Measurements from ENCODE around the gene BUB1.

DNA sequence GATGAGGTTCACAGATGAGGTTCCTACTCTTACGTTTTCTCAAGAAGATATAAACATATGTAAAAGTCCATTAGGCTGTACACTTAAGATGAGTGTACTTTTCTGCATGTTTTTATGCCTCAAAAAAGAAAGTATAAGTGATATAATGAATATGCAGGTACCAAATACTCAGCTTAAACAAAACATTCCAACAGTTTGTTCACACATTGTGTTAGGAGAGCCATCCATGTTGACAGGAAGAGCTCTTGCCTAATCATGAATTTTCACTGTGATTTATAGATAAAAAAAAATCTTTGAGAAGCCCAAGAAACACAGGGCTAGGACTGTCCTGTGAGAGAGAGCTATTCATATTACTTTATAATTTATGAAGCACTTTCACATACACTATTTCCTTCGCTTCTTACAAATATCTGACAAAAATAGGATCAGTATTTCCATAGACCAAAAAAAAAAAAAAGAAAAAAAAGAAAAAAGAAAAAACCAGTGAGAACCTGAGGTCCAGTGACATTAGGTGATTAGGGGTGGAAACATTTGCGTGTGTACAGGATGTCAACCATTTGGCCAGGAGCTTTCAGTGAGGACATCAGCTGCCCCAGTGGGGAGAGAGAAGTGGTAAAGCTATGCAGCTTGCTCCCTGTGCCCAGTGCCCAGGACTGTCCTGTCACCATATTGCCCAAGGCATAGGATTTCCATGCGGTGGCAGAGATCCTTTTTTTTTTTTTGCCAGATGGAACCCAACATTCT lies 38.7 kb downstream of the BUB1 start:
- TF ChIP-seq, protein P1, sequence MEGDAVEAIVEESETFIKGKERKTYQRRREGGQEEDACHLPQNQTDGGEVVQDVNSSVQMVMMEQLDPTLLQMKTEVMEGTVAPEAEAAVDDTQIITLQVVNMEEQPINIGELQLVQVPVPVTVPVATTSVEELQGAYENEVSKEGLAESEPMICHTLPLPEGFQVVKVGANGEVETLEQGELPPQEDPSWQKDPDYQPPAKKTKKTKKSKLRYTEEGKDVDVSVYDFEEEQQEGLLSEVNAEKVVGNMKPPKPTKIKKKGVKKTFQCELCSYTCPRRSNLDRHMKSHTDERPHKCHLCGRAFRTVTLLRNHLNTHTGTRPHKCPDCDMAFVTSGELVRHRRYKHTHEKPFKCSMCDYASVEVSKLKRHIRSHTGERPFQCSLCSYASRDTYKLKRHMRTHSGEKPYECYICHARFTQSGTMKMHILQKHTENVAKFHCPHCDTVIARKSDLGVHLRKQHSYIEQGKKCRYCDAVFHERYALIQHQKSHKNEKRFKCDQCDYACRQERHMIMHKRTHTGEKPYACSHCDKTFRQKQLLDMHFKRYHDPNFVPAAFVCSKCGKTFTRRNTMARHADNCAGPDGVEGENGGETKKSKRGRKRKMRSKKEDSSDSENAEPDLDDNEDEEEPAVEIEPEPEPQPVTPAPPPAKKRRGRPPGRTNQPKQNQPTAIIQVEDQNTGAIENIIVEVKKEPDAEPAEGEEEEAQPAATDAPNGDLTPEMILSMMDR (IDR thresholded peaks at IDR 0.05): no peak
- TF ChIP-seq POLR2AphosphoS5 (IDR thresholded peaks at IDR 0.05) (no peak), POLR2A (IDR thresholded peaks at IDR 0.05) (no peak)
